ENCODE measurements around the gene TEX261.

DNA sequence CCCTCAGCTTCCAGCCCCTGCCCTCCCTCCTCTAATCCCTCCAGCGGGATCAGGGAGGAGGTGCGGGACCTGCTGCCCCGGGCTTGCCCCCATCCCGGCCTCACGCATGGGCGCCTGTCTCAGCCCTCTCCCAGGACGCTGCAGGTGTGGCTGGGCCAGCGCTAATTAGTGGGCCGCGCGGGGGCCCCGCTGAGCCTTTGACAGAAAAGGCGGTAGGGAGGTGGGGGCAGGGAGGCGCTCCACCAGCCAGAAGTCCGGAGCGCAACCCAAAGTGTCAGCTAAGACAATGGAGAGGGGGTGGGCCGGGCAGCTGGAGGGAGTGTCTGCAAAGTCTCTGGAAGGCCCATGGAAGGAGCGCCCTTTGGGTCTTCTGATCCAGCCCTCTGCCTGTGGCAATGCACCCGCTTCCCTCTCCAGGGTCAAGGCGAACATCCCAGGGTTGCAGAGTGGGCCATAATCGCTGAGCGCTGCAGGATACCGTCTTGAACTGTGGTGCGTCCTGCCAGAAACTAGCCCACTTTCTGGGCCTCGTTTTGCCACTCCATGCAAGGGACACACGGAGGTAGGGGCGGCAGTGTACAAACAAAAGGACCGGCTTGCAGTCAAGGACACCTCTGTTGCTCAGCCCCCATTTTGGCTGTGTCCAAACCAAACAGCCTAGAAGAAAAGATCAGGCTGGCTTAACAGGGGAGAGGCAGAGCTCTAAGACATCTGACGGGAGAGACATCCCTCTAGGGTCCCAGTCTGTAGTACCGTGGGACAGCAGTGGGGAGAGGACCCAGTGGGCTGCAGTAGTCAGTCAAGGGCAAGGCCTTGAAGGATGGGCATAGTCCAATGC lies 55.5 kb downstream of the TEX261 start:
- TF ChIP-seq, protein P1, sequence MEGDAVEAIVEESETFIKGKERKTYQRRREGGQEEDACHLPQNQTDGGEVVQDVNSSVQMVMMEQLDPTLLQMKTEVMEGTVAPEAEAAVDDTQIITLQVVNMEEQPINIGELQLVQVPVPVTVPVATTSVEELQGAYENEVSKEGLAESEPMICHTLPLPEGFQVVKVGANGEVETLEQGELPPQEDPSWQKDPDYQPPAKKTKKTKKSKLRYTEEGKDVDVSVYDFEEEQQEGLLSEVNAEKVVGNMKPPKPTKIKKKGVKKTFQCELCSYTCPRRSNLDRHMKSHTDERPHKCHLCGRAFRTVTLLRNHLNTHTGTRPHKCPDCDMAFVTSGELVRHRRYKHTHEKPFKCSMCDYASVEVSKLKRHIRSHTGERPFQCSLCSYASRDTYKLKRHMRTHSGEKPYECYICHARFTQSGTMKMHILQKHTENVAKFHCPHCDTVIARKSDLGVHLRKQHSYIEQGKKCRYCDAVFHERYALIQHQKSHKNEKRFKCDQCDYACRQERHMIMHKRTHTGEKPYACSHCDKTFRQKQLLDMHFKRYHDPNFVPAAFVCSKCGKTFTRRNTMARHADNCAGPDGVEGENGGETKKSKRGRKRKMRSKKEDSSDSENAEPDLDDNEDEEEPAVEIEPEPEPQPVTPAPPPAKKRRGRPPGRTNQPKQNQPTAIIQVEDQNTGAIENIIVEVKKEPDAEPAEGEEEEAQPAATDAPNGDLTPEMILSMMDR (IDR thresholded peaks at IDR 0.05) = no peak
- no peak for TF ChIP-seq POLR2A (IDR thresholded peaks at IDR 0.05)
